HEK293 (cell line): ENCODE results near the gene SMAD2.

Experiments
- BCL11B ChIP-seq: fragments of 450-650 bp; formaldehyde crosslinking; IDR thresholded peaks from 2 replicates; pipeline ENCODE4 v1.5.1; 2016; ENCODE audit warnings: low read depth, missing biosample characterization, missing genetic modification characterization
- FEZF1 ChIP-seq: fragments of 450-650 bp; formaldehyde crosslinking; IDR thresholded peaks from 2 replicates; pipeline ENCODE4 v1.5.1; 2016; ENCODE audit warnings: missing biosample characterization, missing genetic modification characterization
- KLF16 ChIP-seq: fragments of 450-650 bp; formaldehyde crosslinking; IDR thresholded peaks from 2 replicates; pipeline ENCODE4 v1.5.1; 2017; ENCODE audit warnings: missing biosample characterization, missing genetic modification characterization
- KLF8 ChIP-seq: fragments of 450-650 bp; formaldehyde crosslinking; IDR thresholded peaks from 2 replicates; pipeline ENCODE4 v1.5.1; 2016; ENCODE audit warnings: missing biosample characterization, missing genetic modification characterization
- KLF9 ChIP-seq: fragments of 450-650 bp; formaldehyde crosslinking; IDR thresholded peaks from 2 replicates; pipeline ENCODE4 v1.5.1; 2016; ENCODE audit warnings: missing biosample characterization, missing genetic modification characterization, low read depth
- RBAK ChIP-seq: fragments of 450-650 bp; formaldehyde crosslinking; IDR thresholded peaks from 2 replicates; pipeline ENCODE4 v1.5.1; 2016; ENCODE audit warnings: missing biosample characterization, missing genetic modification characterization
- SCRT1 ChIP-seq: fragments of 450-650 bp; formaldehyde crosslinking; IDR thresholded peaks from 2 replicates; pipeline ENCODE4 v1.5.1; 2016; ENCODE audit warnings: missing biosample characterization, missing genetic modification characterization, borderline replicate concordance
- SCRT2 ChIP-seq: fragments of 450-650 bp; formaldehyde crosslinking; IDR thresholded peaks from 2 replicates; pipeline ENCODE4 v1.5.1; 2016; ENCODE audit warnings: missing biosample characterization, missing genetic modification characterization
- ZBTB17 ChIP-seq: fragments of 450-650 bp; formaldehyde crosslinking; IDR thresholded peaks from 2 replicates; pipeline ENCODE4 v1.5.1; 2016; ENCODE audit warnings: missing biosample characterization, missing genetic modification characterization
- ZEB2 ChIP-seq: fragments of 450-650 bp; formaldehyde crosslinking; IDR thresholded peaks from 2 replicates; pipeline ENCODE4 v1.5.1; 2016; ENCODE audit warnings: missing biosample characterization, missing genetic modification characterization
- ZFHX2 ChIP-seq: fragments of 450-650 bp; formaldehyde crosslinking; conservative IDR thresholded peaks from 2 replicates; pipeline ENCODE4 v1.5.1; 2016; ENCODE audit warnings: missing biosample characterization, missing genetic modification characterization
- ZFP37 ChIP-seq: fragments of 450-650 bp; formaldehyde crosslinking; IDR thresholded peaks from 2 replicates; pipeline ENCODE4 v1.5.1; 2016; ENCODE audit warnings: missing biosample characterization, missing genetic modification characterization
- ZIC2 ChIP-seq: fragments of 450-650 bp; formaldehyde crosslinking; IDR thresholded peaks from 2 replicates; pipeline ENCODE4 v1.5.1; 2016; ENCODE audit warnings: missing biosample characterization, missing genetic modification characterization
- ZNF132 ChIP-seq: fragments of 450-650 bp; formaldehyde crosslinking; IDR thresholded peaks from 2 replicates; pipeline ENCODE4 v1.5.1; 2017; ENCODE audit warnings: missing biosample characterization, missing genetic modification characterization, borderline replicate concordance
- ZNF184 ChIP-seq: fragments of 450-650 bp; IDR thresholded peaks from 2 replicates; pipeline ENCODE4 v1.5.1; 2018; ENCODE audit warnings: missing biosample characterization, mild to moderate bottlenecking, missing genetic modification characterization
- ZNF19 ChIP-seq: fragments of 450-650 bp; formaldehyde crosslinking; IDR thresholded peaks from 2 replicates; pipeline ENCODE4; 2016; ENCODE audit warnings: missing biosample characterization, missing genetic modification characterization, low read depth
- ZNF274 ChIP-seq, 2 experiments: fragments of 200-500 bp in 1 of 2; fragments of 450-650 bp in 1 of 2; sonication (Bioruptor generic) in 1 of 2; formaldehyde crosslinking in 1 of 2; IDR thresholded peaks; 2 replicates each; pipeline versions ENCODE4 v1.5.1 to v1.6.1; 2014 to 2016; ENCODE audit warnings: borderline replicate concordance in 1 of 2, inconsistent platforms in 1 of 2, low read length in 1 of 2, missing biosample characterization in 1 of 2, missing genetic modification characterization in 1 of 2
- ZNF350 ChIP-seq: fragments of 450-650 bp; formaldehyde crosslinking; IDR thresholded peaks from 2 replicates; pipeline ENCODE4 v1.5.0; 2017; ENCODE audit warnings: missing biosample characterization, mild to moderate bottlenecking, missing genetic modification characterization
- ZNF473 ChIP-seq: fragments of 450-650 bp; formaldehyde crosslinking; IDR thresholded peaks from 2 replicates; pipeline ENCODE4 v1.5.1; 2017; ENCODE audit warnings: missing biosample characterization, missing genetic modification characterization
- ZNF596 ChIP-seq: fragments of 450-650 bp; IDR thresholded peaks from 2 replicates; pipeline ENCODE4 v1.5.0; 2018; ENCODE audit warnings: missing biosample characterization, mild to moderate bottlenecking, missing genetic modification characterization, moderate library complexity
- ZNF623 ChIP-seq: fragments of 450-650 bp; formaldehyde crosslinking; IDR thresholded peaks from 2 replicates; pipeline ENCODE4 v1.5.1; 2016; ENCODE audit warnings: missing biosample characterization, missing genetic modification characterization
- ZNF660 ChIP-seq: fragments of 450-650 bp; IDR thresholded peaks from 2 replicates; pipeline ENCODE4 v1.5.1; 2018; ENCODE audit warnings: missing biosample characterization, mild to moderate bottlenecking, missing genetic modification characterization
- ZNF843 ChIP-seq: fragments of 450-650 bp; formaldehyde crosslinking; IDR thresholded peaks from 2 replicates; pipeline ENCODE4 v1.5.1; 2016; ENCODE audit warnings: missing biosample characterization, missing genetic modification characterization
- ZSCAN30 ChIP-seq: fragments of 450-650 bp; IDR thresholded peaks from 2 replicates; pipeline ENCODE4 v1.5.1; 2018; ENCODE audit warnings: missing biosample characterization, mild to moderate bottlenecking, missing genetic modification characterization, moderate library complexity
- ZXDB ChIP-seq: fragments of 450-650 bp; formaldehyde crosslinking; IDR thresholded peaks from 2 replicates; pipeline ENCODE4 v1.5.1; 2016; ENCODE audit warnings: missing biosample characterization, missing genetic modification characterization
- TF ChIP-seq, protein P1 (sequence below): fragments of 450-650 bp; formaldehyde crosslinking; IDR thresholded peaks from 2 replicates; pipeline ENCODE4 v1.5.1; 2016; ENCODE audit warnings: missing biosample characterization, missing genetic modification characterization
- TF ChIP-seq, protein P2 (sequence below): fragments of 450-650 bp; formaldehyde crosslinking; IDR thresholded peaks from 2 replicates; pipeline ENCODE4 v1.5.1; 2016; ENCODE audit warnings: missing biosample characterization, missing genetic modification characterization
- TF ChIP-seq, protein P3 (sequence below): fragments of 450-650 bp; IDR thresholded peaks from 2 replicates; pipeline ENCODE4 v1.5.1; 2018; ENCODE audit warnings: missing biosample characterization, missing genetic modification characterization
- TF ChIP-seq, protein P4 (sequence below): fragments of 450-650 bp; formaldehyde crosslinking; IDR thresholded peaks from 2 replicates; pipeline ENCODE4 v1.5.1; 2016; ENCODE audit warnings: missing biosample characterization, missing genetic modification characterization
- TF ChIP-seq, protein P5 (sequence below): fragments of 450-650 bp; formaldehyde crosslinking; IDR thresholded peaks from 2 replicates; pipeline ENCODE4; 2016; ENCODE audit warnings: missing biosample characterization, missing genetic modification characterization

The SMAD2 gene

GRCh38 chr18:47883771-47884413 lies 46.6 kb downstream of the SMAD2 start (continued):
- TF ChIP-seq, protein P1, sequence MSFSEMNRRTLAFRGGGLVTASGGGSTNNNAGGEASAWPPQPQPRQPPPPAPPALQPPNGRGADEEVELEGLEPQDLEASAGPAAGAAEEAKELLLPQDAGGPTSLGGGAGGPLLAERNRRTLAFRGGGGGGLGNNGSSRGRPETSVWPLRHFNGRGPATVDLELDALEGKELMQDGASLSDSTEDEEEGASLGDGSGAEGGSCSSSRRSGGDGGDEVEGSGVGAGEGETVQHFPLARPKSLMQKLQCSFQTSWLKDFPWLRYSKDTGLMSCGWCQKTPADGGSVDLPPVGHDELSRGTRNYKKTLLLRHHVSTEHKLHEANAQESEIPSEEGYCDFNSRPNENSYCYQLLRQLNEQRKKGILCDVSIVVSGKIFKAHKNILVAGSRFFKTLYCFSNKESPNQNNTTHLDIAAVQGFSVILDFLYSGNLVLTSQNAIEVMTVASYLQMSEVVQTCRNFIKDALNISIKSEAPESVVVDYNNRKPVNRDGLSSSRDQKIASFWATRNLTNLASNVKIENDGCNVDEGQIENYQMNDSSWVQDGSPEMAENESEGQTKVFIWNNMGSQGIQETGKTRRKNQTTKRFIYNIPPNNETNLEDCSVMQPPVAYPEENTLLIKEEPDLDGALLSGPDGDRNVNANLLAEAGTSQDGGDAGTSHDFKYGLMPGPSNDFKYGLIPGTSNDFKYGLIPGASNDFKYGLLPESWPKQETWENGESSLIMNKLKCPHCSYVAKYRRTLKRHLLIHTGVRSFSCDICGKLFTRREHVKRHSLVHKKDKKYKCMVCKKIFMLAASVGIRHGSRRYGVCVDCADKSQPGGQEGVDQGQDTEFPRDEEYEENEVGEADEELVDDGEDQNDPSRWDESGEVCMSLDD (tag by site-specific recombination) = no peak
- TF ChIP-seq KLF9 (tag by site-specific recombination) (peak; percentile 14; the same call in 1 of the 2 replicates), ZNF660 (tag by site-specific recombination) (no peak; the same call in 1 of the 2 replicates), KLF16 (tag by site-specific recombination) (peak; percentile 22; the same call in 1 of the 2 replicates), KLF8 (tag by site-specific recombination) (0 out of 2 replicates have a peak, but pooled peaks have one; percentile 32), SCRT2 (tag by site-specific recombination) (peak; percentile 96), ZIC2 (tag by site-specific recombination) (no peak), BCL11B (no peak), RBAK (tag by site-specific recombination) (no peak), ZEB2 (tag by site-specific recombination) (peak; percentile 59; the same call in 1 of the 2 replicates), ZNF596 (tag by site-specific recombination) (no peak), SCRT1 (tag by site-specific recombination) (peak; percentile 97), ZNF19 (no peak), ZNF350 (no peak), ZBTB17 (tag by site-specific recombination) (peak; percentile 53; the same call in 1 of the 2 replicates), ZXDB (peak; percentile 45; the same call in 1 of the 2 replicates), ZNF623 (no peak), ZNF132 (tag by site-specific recombination) (no peak), ZFP37 (tag by site-specific recombination) (0 out of 2 replicates have a peak, but pooled peaks have one; percentile 18), ZNF843 (tag by site-specific recombination) (peak; percentile 80), ZNF473 (no peak), FEZF1 (tag by site-specific recombination) (peak; percentile 64), ZSCAN30 (tag by site-specific recombination) (0 out of 2 replicates have a peak, but pooled peaks have one; percentile 22), ZFHX2 (0 out of 2 replicates have a peak, but pooled peaks have one; percentile 25), ZNF184 (tag by site-specific recombination) (0 out of 2 replicates have a peak, but pooled peaks have one; percentile 16), ZNF274 (IDR thresholded peaks at IDR 0.05; ENCODE audit: low read length) (no peak), ZNF274 (tag by site-specific recombination; IDR thresholded peaks at IDR 0.05; ENCODE audit: borderline replicate concordance) (no peak)
- TF ChIP-seq, protein P2, sequence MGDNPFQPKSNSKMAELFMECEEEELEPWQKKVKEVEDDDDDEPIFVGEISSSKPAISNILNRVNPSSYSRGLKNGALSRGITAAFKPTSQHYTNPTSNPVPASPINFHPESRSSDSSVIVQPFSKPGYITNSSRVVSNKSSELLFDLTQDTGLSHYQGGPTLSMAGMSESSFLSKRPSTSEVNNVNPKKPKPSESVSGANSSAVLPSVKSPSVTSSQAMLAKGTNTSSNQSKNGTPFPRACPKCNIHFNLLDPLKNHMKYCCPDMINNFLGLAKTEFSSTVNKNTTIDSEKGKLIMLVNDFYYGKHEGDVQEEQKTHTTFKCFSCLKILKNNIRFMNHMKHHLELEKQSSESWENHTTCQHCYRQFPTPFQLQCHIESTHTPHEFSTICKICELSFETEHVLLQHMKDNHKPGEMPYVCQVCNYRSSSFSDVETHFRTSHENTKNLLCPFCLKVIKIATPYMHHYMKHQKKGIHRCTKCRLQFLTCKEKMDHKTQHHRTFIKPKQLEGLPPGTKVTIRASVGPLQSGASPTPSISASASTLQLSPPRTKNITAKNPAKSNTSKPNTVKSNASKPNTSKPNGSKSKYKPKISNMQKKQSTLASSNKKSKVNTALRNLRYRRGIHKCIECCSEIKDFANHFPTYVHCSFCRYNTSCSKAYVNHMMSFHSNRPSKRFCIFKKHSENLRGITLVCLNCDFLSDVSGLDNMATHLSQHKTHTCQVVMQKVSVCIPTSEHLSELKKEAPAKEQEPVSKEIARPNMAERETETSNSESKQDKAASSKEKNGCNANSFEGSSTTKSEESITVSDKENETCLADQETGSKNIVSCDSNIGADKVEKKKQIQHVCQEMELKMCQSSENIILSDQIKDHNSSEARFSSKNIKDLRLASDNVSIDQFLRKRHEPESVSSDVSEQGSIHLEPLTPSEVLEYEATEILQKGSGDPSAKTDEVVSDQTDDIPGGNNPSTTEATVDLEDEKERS = no peak
- TF ChIP-seq, protein P3, sequence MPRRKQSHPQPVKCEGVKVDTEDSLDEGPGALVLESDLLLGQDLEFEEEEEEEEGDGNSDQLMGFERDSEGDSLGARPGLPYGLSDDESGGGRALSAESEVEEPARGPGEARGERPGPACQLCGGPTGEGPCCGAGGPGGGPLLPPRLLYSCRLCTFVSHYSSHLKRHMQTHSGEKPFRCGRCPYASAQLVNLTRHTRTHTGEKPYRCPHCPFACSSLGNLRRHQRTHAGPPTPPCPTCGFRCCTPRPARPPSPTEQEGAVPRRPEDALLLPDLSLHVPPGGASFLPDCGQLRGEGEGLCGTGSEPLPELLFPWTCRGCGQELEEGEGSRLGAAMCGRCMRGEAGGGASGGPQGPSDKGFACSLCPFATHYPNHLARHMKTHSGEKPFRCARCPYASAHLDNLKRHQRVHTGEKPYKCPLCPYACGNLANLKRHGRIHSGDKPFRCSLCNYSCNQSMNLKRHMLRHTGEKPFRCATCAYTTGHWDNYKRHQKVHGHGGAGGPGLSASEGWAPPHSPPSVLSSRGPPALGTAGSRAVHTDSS (tag by site-specific recombination) = 0 out of 2 replicates have a peak, but pooled peaks have one; percentile 15
- TF ChIP-seq, protein P4, sequence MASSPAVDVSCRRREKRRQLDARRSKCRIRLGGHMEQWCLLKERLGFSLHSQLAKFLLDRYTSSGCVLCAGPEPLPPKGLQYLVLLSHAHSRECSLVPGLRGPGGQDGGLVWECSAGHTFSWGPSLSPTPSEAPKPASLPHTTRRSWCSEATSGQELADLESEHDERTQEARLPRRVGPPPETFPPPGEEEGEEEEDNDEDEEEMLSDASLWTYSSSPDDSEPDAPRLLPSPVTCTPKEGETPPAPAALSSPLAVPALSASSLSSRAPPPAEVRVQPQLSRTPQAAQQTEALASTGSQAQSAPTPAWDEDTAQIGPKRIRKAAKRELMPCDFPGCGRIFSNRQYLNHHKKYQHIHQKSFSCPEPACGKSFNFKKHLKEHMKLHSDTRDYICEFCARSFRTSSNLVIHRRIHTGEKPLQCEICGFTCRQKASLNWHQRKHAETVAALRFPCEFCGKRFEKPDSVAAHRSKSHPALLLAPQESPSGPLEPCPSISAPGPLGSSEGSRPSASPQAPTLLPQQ = peak; percentile 46; the same call in 1 of the 2 replicates
- TF ChIP-seq, protein P5, sequence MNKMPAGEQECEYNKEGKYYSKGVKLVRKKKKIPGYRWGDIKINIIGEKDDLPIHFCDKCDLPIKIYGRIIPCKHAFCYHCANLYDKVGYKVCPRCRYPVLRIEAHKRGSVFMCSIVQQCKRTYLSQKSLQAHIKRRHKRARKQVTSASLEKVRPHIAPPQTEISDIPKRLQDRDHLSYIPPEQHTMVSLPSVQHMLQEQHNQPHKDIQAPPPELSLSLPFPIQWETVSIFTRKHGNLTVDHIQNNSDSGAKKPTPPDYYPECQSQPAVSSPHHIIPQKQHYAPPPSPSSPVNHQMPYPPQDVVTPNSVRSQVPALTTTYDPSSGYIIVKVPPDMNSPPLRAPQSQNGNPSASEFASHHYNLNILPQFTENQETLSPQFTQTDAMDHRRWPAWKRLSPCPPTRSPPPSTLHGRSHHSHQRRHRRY (tag by site-specific recombination) = no peak
